NCI-H2081 treated with DMSO at 0.1 percent for 48 hours (cell line): ENCODE measurements around the gene ZMYND11.
"Not testable (repeated sequence)": the region's sequence is repeated elsewhere in the genome, so short reads cannot be mapped to it uniquely, and the experiment has no call there.

Source experiments
- DNase-seq: peaks from one replicate; lab custom pipeline; 2025; lab: John Stamatoyannopoulos, UW

Gene ZMYND11

GRCh38 chr10:132946-133898, 2.0 kb upstream of the ZMYND11 start:
- DNase-seq, result no peak

- DNase-seq, result no peak
Observed at GRCh38 chr10:134247-135131, 766 bp upstream of the ZMYND11 start.

GRCh38 chr10:135601-136464, 578 bp downstream of the ZMYND11 start:
- DNase-seq, result no peak

GRCh38 chr10:136465-136762, 1.2 kb downstream of the ZMYND11 start:
- no peak for DNase-seq

- no peak for DNase-seq
Observed at GRCh38 chr10:137031-137430, 1.8 kb downstream of the ZMYND11 start.

GRCh38 chr10:137606-138005, 2.4 kb downstream of the ZMYND11 start:
- DNase-seq, result no peak

GRCh38 chr10:142371-142770, 7.1 kb downstream of the ZMYND11 start:
- no peak for DNase-seq

- no peak for DNase-seq
Observed at GRCh38 chr10:152915-153314, 17.7 kb downstream of the ZMYND11 start.

- no peak for DNase-seq
Observed at GRCh38 chr10:154348-154747, 19.1 kb downstream of the ZMYND11 start.

GRCh38 chr10:167383-167782, 32.1 kb downstream of the ZMYND11 start:
- DNase-seq, result no peak

- no peak for DNase-seq
Observed at GRCh38 chr10:173741-174140, 38.5 kb downstream of the ZMYND11 start.

- no peak for DNase-seq
Observed at GRCh38 chr10:176677-177076, 41.4 kb downstream of the ZMYND11 start.

GRCh38 chr10:178208-178607, 43.0 kb downstream of the ZMYND11 start:
- no peak for DNase-seq

- DNase-seq, result no peak
Observed at GRCh38 chr10:178723-179122, 43.5 kb downstream of the ZMYND11 start.

GRCh38 chr10:182441-183201, 47.4 kb downstream of the ZMYND11 start:
- DNase-seq, result no peak

- DNase-seq, result no peak
Observed at GRCh38 chr10:184174-184573, 48.9 kb downstream of the ZMYND11 start.

- no peak for DNase-seq
Observed at GRCh38 chr10:184911-185310, 49.7 kb downstream of the ZMYND11 start.

- not testable (repeated sequence) for DNase-seq
Observed at GRCh38 chr10:185571-185970, 50.3 kb downstream of the ZMYND11 start.

GRCh38 chr10:186911-187310, 51.7 kb downstream of the ZMYND11 start:
- DNase-seq, result no peak

GRCh38 chr10:188546-188945, 53.3 kb downstream of the ZMYND11 start:
- DNase-seq, result no peak

GRCh38 chr10:190216-190615, 55.0 kb downstream of the ZMYND11 start:
- DNase-seq, result no peak
